Measurements from ENCODE around the gene CYP2D6. TPM values are rescaled to one million over a fixed set of nuclear protein-coding genes. Genes with fewer than 3 reads are reported as not detected.
"Not testable (repeated sequence)": the region's sequence is repeated elsewhere in the genome, so short reads cannot be mapped to it uniquely, and the experiment has no call there.

CYP2D6 gene
- 0.13 and 0.14 TPM in 2 replicates for total RNA-seq

GRCh38 chr22:42130639-42131431 is at the start of gene CYP2D6:
TSS of gene CYP2D6 (minus strand) at chr22:42130810. CDS start at chr22:42130791, 19 bp downstream.
- not testable (repeated sequence) for DNase-seq (ENCODE audit: low read depth, low spot score)

- no peak for DNase-seq (ENCODE audit: low read depth, low spot score)
These were observed 49.0 kb upstream of the CYP2D6 start for GRCh38 chr22:42179616-42180015.

GRCh38 chr22:42178910-42179519 is 48.4 kb upstream of the CYP2D6 start:
- DNase-seq (ENCODE audit: low read depth, low spot score) = no peak

GRCh38 chr22:42177891-42178336 is 47.3 kb upstream of the CYP2D6 start:
- DNase-seq (ENCODE audit: low read depth, low spot score) = no peak

GRCh38 chr22:42176255-42176915 is 45.8 kb upstream of the CYP2D6 start:
- no peak for DNase-seq (ENCODE audit: low read depth, low spot score)

GRCh38 chr22:42174062-42174461 is 43.5 kb upstream of the CYP2D6 start:
- no peak for DNase-seq (ENCODE audit: low read depth, low spot score)

- no peak for DNase-seq (ENCODE audit: low read depth, low spot score)
These were observed 42.7 kb upstream of the CYP2D6 start for GRCh38 chr22:42173183-42173926.

- no peak for DNase-seq (ENCODE audit: low read depth, low spot score)
These were observed 42.2 kb upstream of the CYP2D6 start for GRCh38 chr22:42172773-42173172.

GRCh38 chr22:42171946-42172719 is 41.5 kb upstream of the CYP2D6 start:
- no peak for DNase-seq (ENCODE audit: low read depth, low spot score)

- DNase-seq (ENCODE audit: low read depth, low spot score) = no peak
These were observed 40.8 kb upstream of the CYP2D6 start for GRCh38 chr22:42171417-42171816.

GRCh38 chr22:42170946-42171345 is 40.3 kb upstream of the CYP2D6 start:
- DNase-seq (ENCODE audit: low read depth, low spot score) = no peak

GRCh38 chr22:42169055-42169469 is 38.5 kb upstream of the CYP2D6 start:
- DNase-seq (ENCODE audit: low read depth, low spot score) = peak; percentile 24

- DNase-seq (ENCODE audit: low read depth, low spot score) = no peak
These were observed 37.9 kb upstream of the CYP2D6 start for GRCh38 chr22:42168476-42168875.

GRCh38 chr22:42167066-42167465 is 36.5 kb upstream of the CYP2D6 start:
- no peak for DNase-seq (ENCODE audit: low read depth, low spot score)

- no peak for DNase-seq (ENCODE audit: low read depth, low spot score)
These were observed 34.3 kb upstream of the CYP2D6 start for GRCh38 chr22:42164901-42165300.

GRCh38 chr22:42163515-42163914 is 32.9 kb upstream of the CYP2D6 start:
- no peak for DNase-seq (ENCODE audit: low read depth, low spot score)

- no peak for DNase-seq (ENCODE audit: low read depth, low spot score)
These were observed 32.3 kb upstream of the CYP2D6 start for GRCh38 chr22:42162728-42163489.

GRCh38 chr22:42160830-42161696 is 30.5 kb upstream of the CYP2D6 start:
- no peak for DNase-seq (ENCODE audit: low read depth, low spot score)

GRCh38 chr22:42160251-42160650 is 29.6 kb upstream of the CYP2D6 start:
- DNase-seq (ENCODE audit: low read depth, low spot score) = no peak

Data from pulmonary artery endothelial cell (primary cell).